BJ (cell line): ENCODE measurements around the gene PCED1B. TPM values are rescaled to one million over a fixed set of nuclear protein-coding genes. Genes with fewer than 3 reads are reported as not detected.
A peak's percentile ranks its signal among the peaks of the same experiment; 100 is the strongest.

Source experiments
- CTCF ChIA-PET: fragments of 350-600 bp; formaldehyde crosslinking; extraction: SDS; loops from one replicate; lab custom pipeline; 2021; ENCODE audit warnings: antibody characterized with exemption, inconsistent platforms; lab: Yijun Ruan, JAX
- POLR2A ChIA-PET: fragments of 300-600 bp; sonication (Branson Sonifier 250); formaldehyde crosslinking; extraction: SDS; loops from one replicate; lab custom pipeline; 2021; ENCODE audit warnings: antibody characterized with exemption; lab: Charles Lee
- DNase-seq: peaks from one replicate; pipeline ENCODE4 v3.0.0-alpha.2; 2011; ENCODE audit warnings: low read depth
- H3K27me3 ChIP-seq: 2 replicates; pipeline ENCODE4 v1.6.0; 2011; ENCODE audit warnings: low read length; ENCODE audit not compliant: control insufficient read depth, insufficient read depth
- H3K36me3 ChIP-seq: 2 replicates; pipeline ENCODE4 v1.5.1; 2011; ENCODE audit warnings: low read length; ENCODE audit not compliant: control insufficient read depth, insufficient read depth
- H3K4me3 ChIP-seq: 2 replicates; pipeline ENCODE4 v1.5.1; 2011; ENCODE audit warnings: low read depth, mild to moderate bottlenecking, control low read depth, low read length
- CTCF ChIP-seq: IDR thresholded peaks from 2 replicates; pipeline ENCODE4 v1.5.1; 2011; ENCODE audit warnings: low read depth, mild to moderate bottlenecking, control low read depth, inconsistent platforms, low read length, moderate library complexity; ENCODE audit not compliant: insufficient read depth
- polyA plus RNA-seq: library from polyadenylated mRNA; depleted of rRNA; stranded (reverse); fragments of >200 nt; gene quantifications from 2 replicates; pipeline ENCODE4 v1.2.3, GENCODE V29; 2011

The PCED1B gene
- polyA plus RNA-seq, 1 experiment, result 7.8 TPM

GRCh38 chr12:47088021-47088944 lies 8.9 kb downstream of the PCED1B start:
- no peaks in the 10 kb centered on the region for H3K27me3 ChIP-seq
- ChIA-PET POLR2A (interaction anchor here (1.3 kb wide), 1 partner anchor 8 kb away, joined by 4 read pairs; no protein-coding TSS in a partner anchor), CTCF (interaction anchor here (1.0 kb wide), 1 partner anchor 17 kb away, joined by 3 read pairs; no protein-coding TSS in a partner anchor)
- H3K4me3 ChIP-seq, result no peak overlapping the region
- no peak for TF ChIP-seq CTCF
- no peak for DNase-seq
- H3K36me3 ChIP-seq, result no peaks in the 10 kb centered on the region

GRCh38 chr12:47091009-47091408 lies 11.6 kb downstream of the PCED1B start:
- ChIA-PET POLR2A (no interaction called here), CTCF (no interaction called here)

GRCh38 chr12:47094804-47095203 lies 15.4 kb downstream of the PCED1B start:
- Histone ChIP-seq H3K4me3 (no peak overlapping the region), H3K36me3 (no peaks in the 10 kb centered on the region), H3K27me3 (no peaks in the 10 kb centered on the region)
- no peak for TF ChIP-seq CTCF
- CTCF ChIA-PET, result interaction anchor here (1.5 kb wide), 1 partner anchor 9 kb away, joined by 6 read pairs; no protein-coding TSS in a partner anchor
- POLR2A ChIA-PET, result interaction anchor here (0.7 kb wide), 1 partner anchor 182 kb away, joined by 3 read pairs; no protein-coding TSS in a partner anchor
- DNase-seq, result no peak

More at GRCh38 chr12:47091009-47091408, 11.6 kb downstream of the PCED1B start:
- no peak for TF ChIP-seq CTCF
- H3K27me3 ChIP-seq, result no peaks in the 10 kb centered on the region
- no peak for DNase-seq
- H3K36me3 ChIP-seq, result no peaks in the 10 kb centered on the region
- no peak overlapping the region for H3K4me3 ChIP-seq

DNA sequence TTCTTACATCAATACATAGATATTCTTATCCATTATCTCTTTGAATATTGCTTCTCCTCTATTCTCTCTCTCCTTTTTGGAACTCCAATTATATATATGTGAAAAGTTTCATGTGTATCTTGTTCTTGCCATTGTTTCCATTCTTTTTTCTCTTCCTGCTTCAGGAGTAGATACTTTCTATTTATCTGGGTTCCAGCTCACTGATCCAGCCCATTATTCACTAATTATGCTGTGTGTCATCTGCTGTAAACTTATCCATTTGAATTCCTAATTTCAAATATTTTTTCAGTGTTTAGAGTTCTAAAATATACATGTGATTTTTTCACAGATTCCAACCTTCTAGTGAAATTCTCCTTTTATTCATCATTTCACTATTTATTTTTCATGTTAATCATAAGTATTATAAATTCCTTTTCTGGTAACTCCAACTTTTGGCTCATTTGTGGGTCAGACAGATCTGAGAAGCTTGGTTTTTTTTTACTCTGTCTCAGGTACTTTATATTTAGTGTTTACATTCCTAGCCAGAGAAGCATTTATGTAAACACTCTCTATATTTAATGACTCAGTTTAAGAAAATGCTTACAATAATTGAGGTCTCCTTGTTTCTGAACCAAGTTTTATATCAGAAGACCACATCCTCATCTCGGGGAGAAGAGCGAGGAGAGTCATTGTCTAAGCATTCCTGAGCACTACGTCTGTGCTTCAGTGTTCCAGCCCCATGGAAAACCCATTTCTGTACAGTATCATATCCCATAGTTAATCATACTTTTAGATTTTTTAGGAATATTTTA lies 16.2 kb downstream of the PCED1B start:
- TF ChIP-seq CTCF, result no peak
- POLR2A ChIA-PET, result interaction anchor here (0.5 to 1.1 kb wide), 3 partner anchors 8 to 1834 kb away, joined by 3 to 6 read pairs (median 4); no protein-coding TSS in a partner anchor
- no peaks in the 10 kb centered on the region for H3K36me3 ChIP-seq
- H3K27me3 ChIP-seq, result no peaks in the 10 kb centered on the region
- DNase-seq, result peak; percentile 73
- CTCF ChIA-PET, result interaction anchor here (1.5 kb wide), 1 partner anchor 10 kb away, joined by 6 read pairs; no protein-coding TSS in a partner anchor
- no peak overlapping the region for H3K4me3 ChIP-seq
